ENCODE data around the gene MAGOH. TPM values are rescaled to one million over a fixed set of nuclear protein-coding genes. Genes with fewer than 3 reads are reported as not detected.
A peak's percentile ranks its signal among the peaks of the same experiment; 100 is the strongest.
"Not testable (repeated sequence)": the region's sequence is repeated elsewhere in the genome, so short reads cannot be mapped to it uniquely, and the experiment has no call there.

Gene MAGOH
- total RNA-seq = 33.4 TPM

GRCh38 chr1:53238197-53239155 is at the start of gene MAGOH:
Gene MAGOH, minus strand, starts transcription at chr1:53238518. Its CDS starts 70 bp downstream, at chr1:53238448.
- Histone ChIP-seq H3K4me1 (ENCODE audit: control insufficient read depth in 3 of 3, insufficient read depth in 3 of 3, low read length in 3 of 3) (peaks cover 12 to 20% (median 18%) of the 10 kb centered on the region in 3 donors), H3K9me3 (ENCODE audit: control insufficient read depth in 3 of 3, low read length in 3 of 3) (no peaks in the 10 kb centered on the region), H3K36me3 (ENCODE audit: control insufficient read depth in 3 of 3, insufficient read depth in 3 of 3, low read length in 3 of 3) (peaks cover 11 to 28% (median 25%) of the 10 kb centered on the region in 3 donors), H3K9ac (ENCODE audit: low read depth in 1 of 3, low read length in 3 of 3) (peak within 1 kb of the TSS; percentile 95 to 99 (median 98)), H3K4me3 (ENCODE audit: low read length in 3 of 3) (peak within 1 kb of the TSS; percentile 91 to 99 (median 97)), H3K27me3 (ENCODE audit: control insufficient read depth in 3 of 3, insufficient read depth in 3 of 3, low read length in 3 of 3) (no peaks in the 10 kb centered on the region), H3K27ac (ENCODE audit: low read depth, low read length) (peak within 1 kb of the TSS; percentile 71)

DNA sequence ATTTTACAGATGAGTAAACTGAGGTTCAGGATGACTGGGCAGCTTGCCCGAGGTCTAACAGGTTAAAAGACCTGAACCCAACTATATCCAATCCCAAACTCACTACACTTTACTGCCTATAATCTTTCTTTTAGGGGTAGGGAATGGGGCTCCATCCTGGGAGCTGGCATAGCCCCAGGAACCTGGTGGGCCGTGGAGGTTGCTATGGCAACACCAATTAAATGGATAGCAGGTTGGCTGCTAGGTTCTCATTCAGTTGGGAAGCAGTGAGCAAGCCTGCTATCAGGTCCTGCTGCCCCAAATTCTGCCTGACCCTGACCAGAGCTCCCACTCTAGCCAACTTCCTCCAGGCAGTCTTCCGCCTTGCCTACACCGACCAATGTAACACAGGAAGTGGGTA is 48.6 kb upstream of the MAGOH start:
- Histone ChIP-seq H3K27me3 (ENCODE audit: control insufficient read depth in 3 of 3, insufficient read depth in 3 of 3, low read length in 3 of 3) (peaks cover 0 to 2% (median 0%) of the 10 kb centered on the region in 3 donors), H3K27ac (ENCODE audit: low read depth, low read length) (no peak overlapping the region), H3K4me3 (ENCODE audit: low read length in 3 of 3) (no peak overlapping the region), H3K36me3 (ENCODE audit: control insufficient read depth in 3 of 3, insufficient read depth in 3 of 3, low read length in 3 of 3) (no peaks in the 10 kb centered on the region), H3K4me1 (ENCODE audit: control insufficient read depth in 3 of 3, insufficient read depth in 3 of 3, low read length in 3 of 3) (no peaks in the 10 kb centered on the region), H3K9me3 (ENCODE audit: control insufficient read depth in 3 of 3, low read length in 3 of 3) (no peaks in the 10 kb centered on the region), H3K9ac (ENCODE audit: low read depth in 1 of 3, low read length in 3 of 3) (no peak overlapping the region)

DNA sequence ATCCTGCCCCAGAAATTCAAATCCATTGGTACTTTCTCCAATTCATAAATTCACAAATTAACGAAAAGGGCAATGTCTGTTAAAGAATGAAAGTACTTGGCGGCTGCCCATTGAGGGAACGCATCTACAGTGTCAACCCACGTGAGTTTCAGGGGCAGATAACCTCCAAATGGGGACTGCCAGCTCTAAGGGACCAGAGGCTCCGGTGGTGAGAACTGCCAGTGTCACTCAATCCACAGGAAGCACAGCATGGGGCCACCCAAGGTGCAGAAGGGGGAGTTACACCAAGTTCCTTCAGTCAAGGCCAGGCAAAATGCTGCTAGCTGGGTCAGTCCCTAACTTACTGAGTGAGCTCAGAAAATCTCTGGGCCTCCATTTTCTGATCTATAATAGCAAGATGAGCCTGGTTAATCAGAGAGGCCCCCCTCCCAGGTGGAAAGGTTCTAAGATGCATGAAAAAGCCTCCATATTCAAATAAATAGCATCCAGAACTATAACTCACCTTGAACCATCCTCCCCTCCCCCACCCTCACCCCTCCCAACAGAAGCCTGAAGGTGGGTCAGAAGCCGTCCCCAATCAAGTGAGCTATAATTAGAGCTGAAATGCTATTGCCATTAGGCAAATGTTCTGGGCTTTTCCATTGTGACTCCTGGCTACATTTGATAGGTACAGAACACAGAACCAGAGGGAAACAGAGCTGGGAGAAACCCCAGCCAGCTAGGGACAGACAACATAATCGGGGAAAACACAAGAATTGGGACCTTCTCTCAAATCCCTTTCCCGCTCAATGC is 47.8 kb upstream of the MAGOH start:
- Histone ChIP-seq H3K36me3 (ENCODE audit: control insufficient read depth in 3 of 3, insufficient read depth in 3 of 3, low read length in 3 of 3) (no peaks in the 10 kb centered on the region), H3K4me3 (ENCODE audit: low read length in 3 of 3) (no peak overlapping the region), H3K9ac (ENCODE audit: low read depth in 1 of 3, low read length in 3 of 3) (no peak overlapping the region), H3K4me1 (ENCODE audit: control insufficient read depth in 3 of 3, insufficient read depth in 3 of 3, low read length in 3 of 3) (no peaks in the 10 kb centered on the region), H3K27me3 (ENCODE audit: control insufficient read depth in 3 of 3, insufficient read depth in 3 of 3, low read length in 3 of 3) (peaks cover 0 to 2% (median 0%) of the 10 kb centered on the region in 3 donors), H3K27ac (ENCODE audit: low read depth, low read length) (no peak overlapping the region), H3K9me3 (ENCODE audit: control insufficient read depth in 3 of 3, low read length in 3 of 3) (no peaks in the 10 kb centered on the region)

DNA sequence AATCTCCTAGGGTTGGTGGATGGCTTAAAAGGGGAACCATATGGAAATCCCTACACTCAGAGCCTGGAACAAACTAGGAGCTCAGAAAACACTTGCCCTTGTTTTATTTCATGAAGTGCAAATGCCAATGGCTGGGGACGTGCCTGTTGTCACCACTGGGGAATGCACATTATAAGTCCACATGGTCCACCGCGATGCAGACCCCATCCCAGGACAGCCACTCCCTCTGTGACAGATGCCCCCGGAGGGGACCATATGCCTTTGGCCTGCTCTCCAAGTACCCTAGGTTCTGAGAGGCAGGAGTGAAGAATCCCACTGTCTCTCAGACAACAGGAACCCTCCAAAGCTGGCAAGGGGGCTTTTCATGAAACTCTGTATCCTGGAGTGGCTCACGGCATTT is 47.2 kb upstream of the MAGOH start:
- no peak overlapping the region for H3K27ac ChIP-seq (ENCODE audit: low read depth, low read length)
- H3K9ac ChIP-seq (ENCODE audit: low read depth in 1 of 3, low read length in 3 of 3) = no peak overlapping the region
- no peaks in the 10 kb centered on the region for H3K36me3 ChIP-seq (ENCODE audit: control insufficient read depth in 3 of 3, insufficient read depth in 3 of 3, low read length in 3 of 3)
- H3K9me3 ChIP-seq (ENCODE audit: control insufficient read depth in 3 of 3, low read length in 3 of 3) = no peaks in the 10 kb centered on the region
- H3K4me1 ChIP-seq (ENCODE audit: control insufficient read depth in 3 of 3, insufficient read depth in 3 of 3, low read length in 3 of 3) = no peaks in the 10 kb centered on the region
- H3K4me3 ChIP-seq (ENCODE audit: low read length in 3 of 3) = no peak overlapping the region
- peaks cover 0 to 2% (median 0%) of the 10 kb centered on the region in 3 donors for H3K27me3 ChIP-seq (ENCODE audit: control insufficient read depth in 3 of 3, insufficient read depth in 3 of 3, low read length in 3 of 3)

DNA sequence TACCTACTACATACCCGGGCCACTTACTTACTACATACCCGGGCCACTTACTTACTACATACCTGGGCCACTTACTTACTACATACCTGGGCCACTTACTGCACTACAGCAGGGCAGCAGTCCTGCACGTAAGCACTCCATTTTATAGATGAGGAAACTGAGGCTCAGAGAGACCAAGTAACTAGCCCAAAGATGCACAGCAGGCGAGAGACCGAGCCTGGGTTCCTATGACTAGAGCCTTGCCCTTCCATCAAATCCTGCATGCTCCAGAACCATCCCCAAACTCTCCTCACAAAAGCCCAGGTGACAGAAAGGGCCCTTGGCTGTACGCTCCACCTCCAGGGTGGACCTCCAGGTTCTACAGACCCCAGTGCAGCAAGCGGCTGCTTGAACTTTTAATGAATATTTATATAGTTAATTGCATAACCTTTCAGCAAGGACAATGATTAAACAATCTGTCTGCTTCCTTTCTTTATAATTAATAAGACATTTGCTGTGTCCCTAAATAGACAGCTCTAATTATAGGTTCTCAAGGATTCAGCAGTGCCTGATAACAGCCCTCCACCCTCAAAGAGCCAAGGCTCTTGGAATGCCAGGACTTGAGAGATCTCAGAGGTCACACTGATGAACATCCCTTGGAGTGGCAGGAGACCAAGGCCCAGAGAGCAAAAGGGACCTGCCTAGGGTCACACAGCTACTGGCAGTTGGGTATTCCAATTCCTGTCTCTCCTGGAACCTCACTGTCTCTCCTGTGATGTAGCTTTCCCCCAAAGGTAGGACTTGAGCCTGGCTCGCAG is 46.1 kb upstream of the MAGOH start:
- H3K4me1 ChIP-seq (ENCODE audit: control insufficient read depth in 3 of 3, insufficient read depth in 3 of 3, low read length in 3 of 3) = no peaks in the 10 kb centered on the region
- H3K27ac ChIP-seq (ENCODE audit: low read depth, low read length) = no peak overlapping the region
- H3K36me3 ChIP-seq (ENCODE audit: control insufficient read depth in 3 of 3, insufficient read depth in 3 of 3, low read length in 3 of 3) = no peaks in the 10 kb centered on the region
- H3K27me3 ChIP-seq (ENCODE audit: control insufficient read depth in 3 of 3, insufficient read depth in 3 of 3, low read length in 3 of 3) = peaks cover 0 to 1% (median 0%) of the 10 kb centered on the region in 3 donors
- no peaks in the 10 kb centered on the region for H3K9me3 ChIP-seq (ENCODE audit: control insufficient read depth in 3 of 3, low read length in 3 of 3)
- H3K9ac ChIP-seq (ENCODE audit: low read depth in 1 of 3, low read length in 3 of 3) = no peak overlapping the region
- H3K4me3 ChIP-seq (ENCODE audit: low read length in 3 of 3) = no peak overlapping the region

GRCh38 chr1:53283156-53283555 is 44.8 kb upstream of the MAGOH start:
- H3K27me3 ChIP-seq (ENCODE audit: control insufficient read depth in 3 of 3, insufficient read depth in 3 of 3, low read length in 3 of 3); H3K27ac ChIP-seq (ENCODE audit: low read depth, low read length); H3K9ac ChIP-seq (ENCODE audit: low read depth in 1 of 3, low read length in 3 of 3); H3K9me3 ChIP-seq (ENCODE audit: control insufficient read depth in 3 of 3, low read length in 3 of 3); H3K4me1 ChIP-seq (ENCODE audit: control insufficient read depth in 3 of 3, insufficient read depth in 3 of 3, low read length in 3 of 3); H3K36me3 ChIP-seq (ENCODE audit: control insufficient read depth in 3 of 3, insufficient read depth in 3 of 3, low read length in 3 of 3); H3K4me3 ChIP-seq (ENCODE audit: low read length in 3 of 3): not testable (repeated sequence)

DNA sequence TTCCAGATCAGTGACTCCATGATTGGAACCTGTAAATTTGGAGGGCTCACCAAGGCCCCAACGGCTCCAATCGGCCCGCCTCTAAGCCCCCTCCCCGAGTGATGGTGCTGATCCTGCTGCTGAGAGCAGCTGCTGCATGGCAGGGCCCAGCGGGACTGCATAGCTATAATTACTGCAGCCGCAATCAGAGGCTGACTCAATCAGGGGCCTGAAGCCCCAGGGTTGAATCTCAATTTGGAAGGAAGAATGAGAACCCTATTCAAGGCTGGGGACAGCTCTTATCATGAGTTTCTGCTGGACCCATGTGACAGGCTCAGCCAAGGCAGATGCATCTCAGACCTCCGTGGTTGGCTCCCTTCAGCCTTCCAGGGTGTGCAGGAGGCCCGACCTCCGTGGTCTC is 42.8 kb upstream of the MAGOH start:
- no peak overlapping the region for H3K27ac ChIP-seq (ENCODE audit: low read depth, low read length)

DNA sequence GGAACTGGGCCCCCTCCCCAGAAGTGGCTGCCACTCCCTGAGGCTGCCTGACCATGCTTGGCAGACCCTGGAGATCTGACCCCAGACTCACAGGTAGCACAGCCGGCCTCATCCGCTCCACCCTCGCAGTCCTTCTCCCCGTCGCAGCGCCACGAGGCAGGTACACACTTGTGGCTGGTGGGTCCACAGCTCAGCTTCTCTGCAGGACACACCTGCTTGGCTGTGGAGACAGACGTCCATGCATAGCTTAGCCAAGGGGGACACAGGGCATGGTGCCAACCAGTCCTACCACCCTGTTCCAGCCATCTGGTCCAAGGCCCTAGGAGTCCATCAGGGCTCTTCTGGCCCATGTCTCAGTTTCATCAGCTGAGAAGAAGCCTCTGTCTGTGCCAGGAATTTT is 42.2 kb upstream of the MAGOH start:
- no peaks in the 10 kb centered on the region for H3K4me1 ChIP-seq (ENCODE audit: control insufficient read depth in 3 of 3, insufficient read depth in 3 of 3, low read length in 3 of 3)
- H3K27me3 ChIP-seq (ENCODE audit: control insufficient read depth in 3 of 3, insufficient read depth in 3 of 3, low read length in 3 of 3) = no peaks in the 10 kb centered on the region
- H3K9ac ChIP-seq (ENCODE audit: low read depth in 1 of 3, low read length in 3 of 3) = no peak overlapping the region
- no peaks in the 10 kb centered on the region for H3K36me3 ChIP-seq (ENCODE audit: control insufficient read depth in 3 of 3, insufficient read depth in 3 of 3, low read length in 3 of 3)
- H3K4me3 ChIP-seq (ENCODE audit: low read length in 3 of 3) = no peak overlapping the region
- no peaks in the 10 kb centered on the region for H3K9me3 ChIP-seq (ENCODE audit: control insufficient read depth in 3 of 3, low read length in 3 of 3)
- H3K27ac ChIP-seq (ENCODE audit: low read depth, low read length) = no peak overlapping the region

More for the DNA sequence above, 42.8 kb upstream of the MAGOH start:
- Histone ChIP-seq H3K36me3 (ENCODE audit: control insufficient read depth in 3 of 3, insufficient read depth in 3 of 3, low read length in 3 of 3) (no peaks in the 10 kb centered on the region), H3K9me3 (ENCODE audit: control insufficient read depth in 3 of 3, low read length in 3 of 3) (no peaks in the 10 kb centered on the region), H3K9ac (ENCODE audit: low read depth in 1 of 3, low read length in 3 of 3) (no peak overlapping the region), H3K4me1 (ENCODE audit: control insufficient read depth in 3 of 3, insufficient read depth in 3 of 3, low read length in 3 of 3) (no peaks in the 10 kb centered on the region), H3K4me3 (ENCODE audit: low read length in 3 of 3) (no peak overlapping the region), H3K27me3 (ENCODE audit: control insufficient read depth in 3 of 3, insufficient read depth in 3 of 3, low read length in 3 of 3) (no peaks in the 10 kb centered on the region)

GRCh38 chr1:53279296-53280200 is 41.2 kb upstream of the MAGOH start:
- Histone ChIP-seq H3K4me3 (ENCODE audit: low read length in 3 of 3) (no peak overlapping the region), H3K4me1 (ENCODE audit: control insufficient read depth in 3 of 3, insufficient read depth in 3 of 3, low read length in 3 of 3) (no peaks in the 10 kb centered on the region), H3K9me3 (ENCODE audit: control insufficient read depth in 3 of 3, low read length in 3 of 3) (no peaks in the 10 kb centered on the region), H3K27me3 (ENCODE audit: control insufficient read depth in 3 of 3, insufficient read depth in 3 of 3, low read length in 3 of 3) (no peaks in the 10 kb centered on the region), H3K27ac (ENCODE audit: low read depth, low read length) (no peak overlapping the region), H3K9ac (ENCODE audit: low read depth in 1 of 3, low read length in 3 of 3) (no peak overlapping the region), H3K36me3 (ENCODE audit: control insufficient read depth in 3 of 3, insufficient read depth in 3 of 3, low read length in 3 of 3) (no peaks in the 10 kb centered on the region)

Data from skeletal muscle tissue (tissue), 4 donors.